HG02759 (cell line): ENCODE data around the gene SLC33A1.

Experiments
- ATAC-seq: cut with Tn5 transposase; IDR thresholded peaks from one replicate; pipeline ENCODE4 v1.9.1; 2021; ENCODE audit warnings: mild to moderate bottlenecking, moderate library complexity; ENCODE audit not compliant: unreplicated experiment

The SLC33A1 gene

GRCh38 chr3:155792532-155792931, 61.7 kb downstream of the SLC33A1 start:
- no peak for ATAC-seq

GRCh38 chr3:155791190-155791589, 63.0 kb downstream of the SLC33A1 start:
- no peak for ATAC-seq

GRCh38 chr3:155790272-155790925, 63.8 kb downstream of the SLC33A1 start:
- no peak for ATAC-seq

- no peak for ATAC-seq
Observed at GRCh38 chr3:155785662-155786295, 68.4 kb downstream of the SLC33A1 start.

- no peak for ATAC-seq
Observed at GRCh38 chr3:155782390-155782953, 71.8 kb downstream of the SLC33A1 start.

- no peak for ATAC-seq
Observed at GRCh38 chr3:155780291-155780690, 73.9 kb downstream of the SLC33A1 start.

GRCh38 chr3:155778462-155778861, 75.8 kb downstream of the SLC33A1 start:
- ATAC-seq: no peak

- ATAC-seq: no peak
Observed at GRCh38 chr3:155772801-155773200, 81.4 kb downstream of the SLC33A1 start.

GRCh38 chr3:155771126-155771525, 83.1 kb downstream of the SLC33A1 start:
- ATAC-seq: no peak
